IMR-90 (cell line): ENCODE data around the gene SEPTIN3.

ENCODE experiments used
- BHLHE40 ChIP-seq: fragments of 150-350 bp; IDR thresholded peaks from 2 replicates; pipeline ENCODE4 v1.6.1; 2016; ENCODE audit warnings: mild to moderate bottlenecking, low read depth, low read length
- POLR2A ChIP-seq: IDR thresholded peaks from 2 replicates; pipeline ENCODE4 v1.6.1; 2012; ENCODE audit warnings: mild to moderate bottlenecking, low read depth, low read length
- RAD21 ChIP-seq: IDR thresholded peaks from 2 replicates; pipeline ENCODE4 v1.6.1; 2012; ENCODE audit warnings: low read length, improper control_type of control experiment
- TF ChIP-seq, protein P1 (sequence below): fragments of 150-350 bp; IDR thresholded peaks from 2 replicates; pipeline ENCODE4 v1.6.1; 2017; ENCODE audit warnings: mild to moderate bottlenecking, antibody characterized with exemption, low read length, low read depth
- TF ChIP-seq, protein P2 (sequence below): conservative IDR thresholded peaks from 2 replicates; pipeline ENCODE4 v1.5.1; 2012; ENCODE audit warnings: mild to moderate bottlenecking, low read depth, low read length, improper control_type of control experiment

- TF ChIP-seq, protein P1, sequence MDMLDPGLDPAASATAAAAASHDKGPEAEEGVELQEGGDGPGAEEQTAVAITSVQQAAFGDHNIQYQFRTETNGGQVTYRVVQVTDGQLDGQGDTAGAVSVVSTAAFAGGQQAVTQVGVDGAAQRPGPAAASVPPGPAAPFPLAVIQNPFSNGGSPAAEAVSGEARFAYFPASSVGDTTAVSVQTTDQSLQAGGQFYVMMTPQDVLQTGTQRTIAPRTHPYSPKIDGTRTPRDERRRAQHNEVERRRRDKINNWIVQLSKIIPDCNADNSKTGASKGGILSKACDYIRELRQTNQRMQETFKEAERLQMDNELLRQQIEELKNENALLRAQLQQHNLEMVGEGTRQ: no peak
- TF ChIP-seq, protein P2, sequence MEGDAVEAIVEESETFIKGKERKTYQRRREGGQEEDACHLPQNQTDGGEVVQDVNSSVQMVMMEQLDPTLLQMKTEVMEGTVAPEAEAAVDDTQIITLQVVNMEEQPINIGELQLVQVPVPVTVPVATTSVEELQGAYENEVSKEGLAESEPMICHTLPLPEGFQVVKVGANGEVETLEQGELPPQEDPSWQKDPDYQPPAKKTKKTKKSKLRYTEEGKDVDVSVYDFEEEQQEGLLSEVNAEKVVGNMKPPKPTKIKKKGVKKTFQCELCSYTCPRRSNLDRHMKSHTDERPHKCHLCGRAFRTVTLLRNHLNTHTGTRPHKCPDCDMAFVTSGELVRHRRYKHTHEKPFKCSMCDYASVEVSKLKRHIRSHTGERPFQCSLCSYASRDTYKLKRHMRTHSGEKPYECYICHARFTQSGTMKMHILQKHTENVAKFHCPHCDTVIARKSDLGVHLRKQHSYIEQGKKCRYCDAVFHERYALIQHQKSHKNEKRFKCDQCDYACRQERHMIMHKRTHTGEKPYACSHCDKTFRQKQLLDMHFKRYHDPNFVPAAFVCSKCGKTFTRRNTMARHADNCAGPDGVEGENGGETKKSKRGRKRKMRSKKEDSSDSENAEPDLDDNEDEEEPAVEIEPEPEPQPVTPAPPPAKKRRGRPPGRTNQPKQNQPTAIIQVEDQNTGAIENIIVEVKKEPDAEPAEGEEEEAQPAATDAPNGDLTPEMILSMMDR: no peak
- TF ChIP-seq RAD21: no peak
- no peak for TF ChIP-seq BHLHE40
- no peak for TF ChIP-seq POLR2A
Observed at GRCh38 chr22:41936894-41937169, 32.4 kb upstream of the SEPTIN3 start.
